SW 1271 (cell line): ENCODE data around the gene DNAH5.
"Not testable (repeated sequence)": the region's sequence is repeated elsewhere in the genome, so short reads cannot be mapped to it uniquely, and the experiment has no call there.

Source experiments
- DNase-seq, 2 experiments: peaks; one replicate each; lab custom pipeline; 2025; lab: John Stamatoyannopoulos, UW

Gene DNAH5

DNA sequence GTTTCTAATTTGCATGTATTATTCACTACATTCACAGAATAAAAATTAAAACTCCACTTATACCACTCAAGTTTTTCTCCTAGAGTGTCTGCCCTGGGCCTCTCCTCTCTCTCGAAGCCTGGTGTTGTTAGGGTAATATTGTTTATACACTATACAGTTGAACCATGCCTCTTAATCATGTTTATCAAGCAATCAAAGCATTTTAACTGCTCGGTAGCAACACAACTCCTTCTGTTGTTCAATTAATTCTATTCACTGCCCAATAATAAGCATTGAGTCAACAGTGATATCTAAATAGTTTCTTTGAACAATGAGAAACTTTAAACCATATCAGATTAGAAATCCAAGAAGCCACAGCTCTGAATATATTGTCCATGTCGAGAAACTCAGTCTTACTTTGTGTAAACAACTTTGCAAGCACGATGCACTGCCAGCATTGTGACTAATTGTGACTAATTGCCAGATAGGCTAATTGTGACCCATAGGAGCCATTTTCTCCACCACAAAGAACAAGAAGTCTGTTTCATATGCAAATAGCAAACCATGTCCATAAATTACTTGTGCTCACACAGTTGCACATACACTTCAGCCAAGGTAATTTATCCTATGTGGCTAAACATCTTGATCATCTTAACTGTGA is at the start of gene DNAH5:
TSS of gene DNAH5 (minus strand) at position 129 of the 640 bp plus-strand sequence. CDS start 250 bp downstream, outside the sequence.
- DNase-seq: no peak

DNA sequence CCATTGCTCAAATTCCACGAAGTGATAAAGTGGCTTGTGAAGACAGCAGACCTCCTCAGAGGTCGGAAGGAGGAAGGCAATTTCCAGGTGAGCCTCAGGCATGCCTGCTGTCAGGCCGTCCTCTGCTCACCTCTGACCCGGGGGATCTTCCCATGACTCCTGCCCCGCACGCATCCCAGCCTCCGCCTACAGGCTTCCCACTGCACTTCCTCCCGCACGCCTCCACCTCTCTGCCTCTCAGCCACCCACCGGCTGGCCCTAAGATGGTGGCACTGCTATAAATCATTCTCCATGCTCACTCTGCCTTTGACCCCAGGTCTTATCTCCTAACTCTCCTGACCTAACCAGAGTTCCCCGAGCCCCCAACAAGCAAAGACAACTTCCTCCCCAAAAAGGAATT is 49.4 kb upstream of the DNAH5 start:
- DNase-seq: no peak

- no peak for DNase-seq
Measured at GRCh38 chr5:13992795-13993194, 48.3 kb upstream of the DNAH5 start.

GRCh38 chr5:13991365-13991764 is 46.9 kb upstream of the DNAH5 start:
- DNase-seq: no peak

DNA sequence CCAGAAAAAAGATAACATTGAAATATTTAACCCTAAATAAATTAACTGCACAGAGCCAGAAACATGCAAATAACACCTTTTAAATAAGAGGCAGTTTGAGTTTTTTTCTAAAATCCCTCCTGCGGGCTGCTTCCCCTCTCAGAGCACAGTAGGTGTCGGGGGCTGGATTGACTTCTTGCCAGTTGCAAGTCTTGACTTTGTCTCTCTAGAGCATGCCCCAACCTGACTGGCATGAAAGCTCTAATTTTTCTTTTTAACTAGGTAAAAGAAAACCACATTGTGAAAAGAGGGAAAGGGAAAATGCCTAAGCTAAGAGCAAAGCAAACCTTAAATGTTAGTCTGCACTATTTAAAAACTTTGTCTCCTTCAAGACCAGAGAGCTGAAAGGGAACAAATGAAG is 46.4 kb upstream of the DNAH5 start:
- DNase-seq: no peak

- no peak for DNase-seq
Measured at GRCh38 chr5:13989832-13990231, 45.3 kb upstream of the DNAH5 start.

DNA sequence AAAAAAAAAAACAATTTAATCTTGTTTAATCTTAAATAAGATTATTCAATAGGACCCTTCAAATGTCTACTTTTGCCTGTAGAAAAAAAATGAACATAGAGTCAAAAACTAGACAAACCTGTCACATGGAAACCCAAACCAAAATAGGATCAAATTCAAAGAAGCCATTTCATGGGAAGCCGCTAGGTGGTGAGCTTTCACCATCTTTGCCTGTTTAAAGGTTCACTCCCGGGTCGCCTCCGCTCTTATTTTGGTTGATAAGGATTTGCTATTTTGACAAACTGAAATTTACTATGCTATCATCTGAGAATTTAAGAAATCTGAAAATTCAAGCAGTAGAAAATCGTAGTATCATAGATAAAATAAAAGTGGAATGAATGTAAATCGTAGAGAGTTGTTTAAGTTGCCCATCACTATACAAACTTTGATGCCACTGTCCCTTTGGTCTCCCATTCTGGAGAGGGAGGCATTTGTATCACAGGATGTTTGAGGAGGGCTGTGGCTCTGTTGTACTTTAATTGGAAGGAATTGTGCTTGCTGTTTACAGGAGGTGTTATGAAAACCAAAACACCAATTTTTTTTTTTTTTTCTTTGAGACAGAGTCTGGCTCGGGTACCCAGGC is 43.5 kb upstream of the DNAH5 start:
- peak; percentile 13 to 82 for DNase-seq

DNA sequence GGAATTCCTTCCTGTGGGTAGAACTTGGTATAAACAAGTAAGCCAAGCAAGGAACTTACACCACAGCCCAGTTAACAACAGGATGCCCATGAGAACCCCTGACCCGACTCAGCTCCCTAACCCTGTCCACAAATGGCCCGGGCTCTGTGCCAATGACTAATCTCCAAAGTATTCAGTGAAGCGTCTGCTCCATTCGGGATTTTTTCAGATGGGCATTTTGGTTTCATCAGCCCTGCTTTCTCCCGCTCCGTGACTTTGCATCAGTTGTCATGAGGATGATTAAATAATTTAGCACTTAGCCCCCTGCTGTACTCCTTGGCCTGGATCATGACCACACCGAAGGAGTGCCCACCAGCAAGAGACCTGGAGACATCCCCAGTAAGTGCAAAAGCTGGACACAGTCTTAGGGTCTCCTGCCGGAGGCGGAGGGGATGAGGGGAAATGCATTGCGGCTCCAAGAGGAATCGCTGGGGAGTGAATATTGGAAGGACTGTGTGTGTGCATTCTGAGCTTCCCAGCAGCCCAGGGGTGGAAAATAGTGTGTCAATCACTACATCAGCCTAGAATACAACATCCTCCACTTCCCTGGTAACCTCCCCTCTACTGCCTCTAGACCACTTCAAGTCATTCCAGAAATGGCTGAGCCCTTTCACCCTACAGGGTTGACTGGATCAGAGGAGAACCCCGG is 41.4 kb upstream of the DNAH5 start:
- peak; percentile 35 to 74 for DNase-seq

DNA sequence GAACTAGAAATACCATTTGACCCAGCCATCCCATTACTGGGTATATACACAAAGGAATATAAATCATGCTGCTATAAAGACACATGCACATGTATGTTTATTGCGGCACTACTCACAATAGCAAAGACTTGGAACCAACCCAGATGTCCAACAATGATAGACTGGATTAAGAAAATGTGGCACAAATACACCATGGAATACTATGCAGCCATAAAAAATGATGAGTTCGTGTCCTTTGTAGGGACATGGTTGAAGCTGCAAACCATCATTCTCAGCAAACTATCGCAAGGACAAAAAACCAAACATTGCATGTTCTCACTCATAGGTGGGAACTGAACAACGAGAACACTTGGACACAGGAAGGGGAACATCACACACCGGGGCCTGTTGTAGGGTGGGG is 40.4 kb upstream of the DNAH5 start:
- not testable (repeated sequence) for DNase-seq

- peak in 1 of 2 experiments; percentile 73 for DNase-seq
Measured at GRCh38 chr5:13976867-13977830, 32.7 kb upstream of the DNAH5 start.

- DNase-seq: no peak
Measured at GRCh38 chr5:13976223-13976622, 31.7 kb upstream of the DNAH5 start.

GRCh38 chr5:13975246-13975645 is 30.8 kb upstream of the DNAH5 start:
- no peak for DNase-seq

GRCh38 chr5:13973724-13974123 is 29.2 kb upstream of the DNAH5 start:
- DNase-seq: no peak

DNA sequence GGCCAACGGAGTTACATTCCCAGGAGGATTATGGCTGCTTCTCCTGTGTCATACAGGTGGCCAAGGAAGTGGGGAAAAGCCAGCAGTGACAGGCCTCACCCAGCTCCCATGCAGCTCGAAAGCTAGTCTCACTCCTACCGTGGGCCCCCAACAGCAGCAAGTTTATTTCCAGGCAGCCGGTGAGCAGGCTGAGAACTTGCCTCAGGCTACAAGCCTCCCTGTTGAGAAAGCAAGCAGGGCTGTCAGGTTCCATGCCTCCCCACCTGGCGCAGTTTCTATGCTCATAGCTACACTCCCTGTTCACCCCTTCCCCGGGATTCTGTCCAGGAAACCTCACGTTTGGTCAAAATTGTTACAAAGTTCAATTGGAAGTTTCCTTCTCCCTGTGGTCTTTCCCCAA is 27.5 kb upstream of the DNAH5 start:
- DNase-seq: no peak

DNA sequence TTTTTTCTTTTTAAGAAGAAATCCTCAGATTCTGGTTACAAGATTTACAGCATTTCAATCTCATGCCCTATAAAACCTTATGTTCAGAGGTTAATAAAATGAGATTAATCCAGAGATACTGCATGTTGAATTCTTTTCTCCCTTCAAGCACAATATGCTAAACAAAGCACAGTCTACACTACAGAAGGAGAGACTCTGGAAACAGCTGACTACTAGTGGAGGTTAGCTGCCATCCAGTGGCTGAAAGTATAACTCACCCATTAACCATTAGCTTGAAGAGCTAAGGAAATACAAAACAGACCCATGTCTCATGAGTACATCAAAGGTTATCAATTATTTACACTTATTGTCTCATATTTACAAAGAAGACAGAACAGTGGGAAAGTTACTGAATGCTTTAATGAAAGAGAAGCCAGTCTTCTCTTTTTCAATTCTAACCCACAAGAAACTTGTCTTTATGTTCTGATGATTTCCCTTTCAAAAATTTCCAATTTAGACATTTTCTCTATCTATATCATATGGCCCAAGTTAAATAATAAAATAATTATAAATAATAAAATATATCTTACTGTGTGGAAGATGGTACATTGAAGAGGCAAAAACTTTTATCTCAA is 12.7 kb upstream of the DNAH5 start:
- DNase-seq: peak; percentile 27 to 79

- DNase-seq: no peak
Measured at GRCh38 chr5:13956471-13956870, 12.0 kb upstream of the DNAH5 start.

DNA sequence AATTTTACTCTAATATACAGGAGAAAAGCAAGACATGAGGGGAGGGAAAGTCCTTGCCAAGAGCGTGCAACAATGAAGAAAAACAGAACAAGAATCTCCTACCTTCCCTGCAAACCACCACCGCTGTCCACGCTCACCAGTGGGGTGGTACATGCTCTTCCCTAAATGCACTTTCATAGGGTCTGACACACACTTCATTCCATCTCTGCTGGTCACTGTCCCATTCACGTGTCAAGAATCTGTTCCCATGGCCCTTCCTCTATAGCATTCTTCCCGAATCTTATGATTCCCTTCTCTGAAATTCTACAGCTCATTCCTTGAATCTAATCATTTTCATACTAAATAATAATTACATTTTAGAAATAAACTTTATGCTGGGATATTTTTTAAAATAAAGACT is 11.4 kb upstream of the DNAH5 start:
- DNase-seq: no peak

- DNase-seq: no peak
Measured at GRCh38 chr5:13946111-13946510, 1.6 kb upstream of the DNAH5 start.

DNA sequence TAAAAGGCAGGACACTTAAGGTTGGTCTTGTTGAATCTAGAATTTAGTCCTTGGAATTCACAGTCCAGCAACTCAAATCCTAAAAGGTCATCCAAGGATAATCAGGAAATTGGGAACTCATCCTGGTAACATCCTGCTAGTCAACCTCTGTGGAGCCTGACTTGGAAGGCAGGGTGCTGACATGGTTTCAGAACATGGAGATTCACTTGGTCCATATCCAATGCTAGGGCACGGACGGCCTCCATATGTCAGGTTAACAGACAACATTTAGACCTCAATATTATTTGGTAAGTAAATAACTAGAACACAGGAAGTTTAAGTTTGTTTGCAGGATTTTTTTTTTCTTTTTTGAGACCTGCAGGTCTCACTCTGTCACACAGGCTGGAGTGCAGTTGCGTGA is 783 bp upstream of the DNAH5 start:
- no peak for DNase-seq

DNA sequence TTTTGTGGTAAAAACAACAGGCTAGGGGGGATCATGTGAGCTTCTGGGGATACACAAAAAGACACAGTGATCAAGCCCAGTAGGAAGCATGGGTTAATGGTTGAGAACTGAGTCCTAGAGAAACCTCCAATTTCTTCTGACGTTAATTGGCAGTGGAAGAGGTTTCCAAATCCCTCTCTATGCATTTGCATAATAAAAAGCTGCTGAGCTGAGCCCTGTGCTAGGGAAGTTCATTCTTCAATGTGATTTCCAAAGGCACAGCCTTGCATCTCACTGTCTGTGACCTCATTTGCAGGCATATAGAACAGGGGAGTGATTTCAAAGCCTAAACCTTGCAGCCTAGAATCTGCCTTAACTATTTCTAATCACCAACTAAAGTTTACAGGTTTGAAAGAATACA is 812 bp downstream of the DNAH5 start:
- DNase-seq: no peak

DNA sequence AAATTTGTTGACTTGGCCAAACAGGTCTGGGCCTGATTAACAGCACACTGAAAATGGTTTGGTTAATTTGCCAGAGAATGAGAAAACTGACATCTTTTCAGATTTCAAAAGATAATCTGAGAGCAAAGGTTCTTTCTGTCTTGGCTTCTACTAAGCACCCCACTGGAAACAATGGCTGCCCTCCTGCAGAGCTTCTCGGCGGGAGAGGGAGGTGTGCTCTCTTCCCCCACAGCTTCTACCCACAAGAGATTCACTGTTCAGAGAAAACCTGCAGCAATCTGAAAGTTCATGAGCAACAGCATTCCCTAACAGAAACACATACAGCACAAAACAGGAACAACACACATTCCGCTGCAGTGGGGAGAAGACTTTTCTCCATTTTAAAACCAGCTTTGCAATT is 3.0 kb downstream of the DNAH5 start:
- no peak for DNase-seq

- no peak for DNase-seq
Measured at GRCh38 chr5:13939638-13940037, 4.8 kb downstream of the DNAH5 start.
